Activated CD4-positive, alpha-beta T cell treated with anti-CD3 and anti-CD28 coated beads, Interleukin-2, amount 50 U/mL, for 4 hours (primary cell): ENCODE measurements around the gene PCDHGA5.
A peak's percentile ranks its signal among the peaks of the same experiment; 100 is the strongest.
"Not testable (repeated sequence)": the region's sequence is repeated elsewhere in the genome, so short reads cannot be mapped to it uniquely, and the experiment has no call there.

Experiments used
- DNase-seq, 2 experiments: peaks; one replicate each; pipeline ENCODE4 v3.0.0-alpha.2; 2020

PCDHGA5 gene

DNA sequence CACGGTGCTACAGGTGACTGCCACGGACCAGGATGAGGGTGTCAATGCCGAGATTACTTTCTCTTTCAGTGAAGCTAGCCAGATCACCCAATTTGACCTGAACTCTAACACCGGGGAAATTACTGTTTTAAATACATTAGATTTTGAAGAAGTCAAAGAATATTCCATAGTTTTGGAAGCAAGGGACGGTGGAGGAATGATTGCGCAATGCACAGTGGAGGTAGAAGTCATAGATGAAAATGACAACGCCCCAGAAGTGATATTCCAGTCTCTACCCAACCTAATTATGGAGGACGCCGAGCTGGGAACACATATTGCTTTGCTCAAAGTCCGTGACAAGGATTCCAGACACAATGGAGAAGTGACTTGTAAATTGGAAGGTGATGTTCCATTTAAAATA lies 24.7 kb downstream of the PCDHGA5 start:
- no peak for DNase-seq

DNA sequence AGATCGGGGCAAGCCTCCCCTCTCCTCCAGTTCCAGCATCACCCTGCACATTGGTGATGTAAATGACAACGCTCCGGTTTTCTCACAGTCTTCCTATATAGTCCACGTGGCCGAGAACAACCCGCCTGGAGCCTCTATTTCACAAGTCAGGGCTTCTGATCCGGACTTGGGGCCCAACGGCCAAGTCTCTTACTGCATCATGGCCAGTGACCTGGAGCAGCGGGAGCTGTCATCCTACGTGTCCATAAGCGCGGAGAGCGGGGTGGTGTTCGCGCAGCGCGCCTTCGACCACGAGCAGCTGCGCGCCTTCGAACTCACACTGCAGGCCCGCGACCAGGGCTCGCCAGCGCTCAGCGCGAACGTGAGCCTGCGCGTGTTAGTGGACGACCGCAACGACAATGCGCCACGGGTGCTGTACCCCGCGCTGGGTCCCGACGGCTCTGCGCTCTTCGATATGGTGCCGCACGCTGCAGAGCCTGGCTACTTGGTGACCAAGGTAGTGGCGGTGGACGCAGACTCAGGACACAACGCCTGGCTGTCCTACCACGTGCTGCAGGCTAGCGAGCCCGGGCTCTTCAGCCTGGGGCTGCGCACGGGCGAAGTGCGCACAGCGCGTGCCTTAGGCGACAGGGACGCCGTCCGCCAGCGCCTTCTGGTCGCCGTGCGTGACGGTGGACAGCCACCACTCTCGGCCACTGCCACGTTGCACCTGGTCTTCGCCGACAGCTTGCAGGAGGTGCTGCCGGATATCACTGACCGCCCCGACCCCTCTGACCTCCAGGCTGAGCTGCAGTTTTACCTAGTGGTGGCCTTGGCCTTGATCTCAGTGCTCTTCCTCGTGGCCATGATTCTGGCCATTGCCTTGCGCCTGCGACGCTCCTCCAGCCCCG lies 25.4 kb downstream of the PCDHGA5 start:
- DNase-seq = no peak

DNA sequence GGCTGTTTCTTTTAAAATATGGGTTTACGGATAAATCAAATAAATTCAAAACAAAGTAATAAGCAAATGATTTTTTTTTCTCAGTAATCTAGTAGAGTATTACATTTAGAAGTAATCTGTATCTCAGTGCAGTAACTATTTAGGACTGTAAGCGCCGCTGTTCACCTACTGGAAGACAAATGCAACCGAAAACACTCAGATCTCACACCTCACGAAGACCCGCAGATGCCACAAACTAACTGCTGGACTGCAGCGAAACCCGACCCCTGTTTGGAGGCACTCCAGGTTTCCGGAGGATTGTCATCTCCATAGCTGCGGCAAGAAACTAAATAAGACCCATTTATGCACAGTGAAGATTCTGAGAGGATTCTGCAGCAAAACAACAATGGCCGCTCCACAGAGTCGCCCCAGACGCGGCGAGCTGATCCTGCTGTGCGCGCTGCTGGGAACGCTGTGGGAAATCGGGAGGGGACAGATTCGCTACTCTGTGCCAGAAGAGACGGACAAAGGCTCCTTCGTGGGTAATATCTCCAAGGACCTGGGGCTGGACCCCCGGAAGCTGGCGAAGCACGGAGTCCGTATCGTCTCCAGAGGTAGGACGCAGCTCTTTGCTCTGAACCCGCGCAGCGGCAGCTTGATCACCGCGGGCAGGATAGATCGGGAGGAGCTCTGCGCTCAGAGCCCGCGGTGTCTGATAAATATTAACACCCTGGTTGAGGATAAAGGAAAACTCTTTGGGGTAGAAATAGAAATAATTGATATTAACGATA lies 28.7 kb downstream of the PCDHGA5 start, which contains the start of gene PCDHGA8:
Gene PCDHGA8 (plus strand): TSS at position 205 of the 770 bp plus-strand sequence. CDS start 181 bp downstream, at position 386.
- no peak for DNase-seq

DNA sequence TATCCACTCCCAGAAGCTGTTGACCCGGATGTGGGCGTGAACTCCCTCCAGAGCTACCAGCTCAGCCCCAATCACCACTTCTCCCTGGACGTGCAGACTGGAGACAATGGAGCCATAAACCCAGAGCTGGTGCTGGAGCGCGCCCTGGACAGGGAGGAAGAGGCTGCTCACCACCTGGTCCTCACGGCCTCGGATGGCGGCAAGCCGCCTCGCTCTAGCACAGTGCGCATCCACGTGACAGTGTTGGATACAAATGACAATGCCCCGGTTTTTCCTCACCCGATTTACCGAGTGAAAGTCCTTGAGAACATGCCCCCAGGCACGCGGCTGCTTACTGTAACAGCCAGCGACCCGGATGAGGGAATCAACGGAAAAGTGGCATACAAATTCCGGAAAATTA lies 29.3 kb downstream of the PCDHGA5 start:
- no peak for DNase-seq

DNA sequence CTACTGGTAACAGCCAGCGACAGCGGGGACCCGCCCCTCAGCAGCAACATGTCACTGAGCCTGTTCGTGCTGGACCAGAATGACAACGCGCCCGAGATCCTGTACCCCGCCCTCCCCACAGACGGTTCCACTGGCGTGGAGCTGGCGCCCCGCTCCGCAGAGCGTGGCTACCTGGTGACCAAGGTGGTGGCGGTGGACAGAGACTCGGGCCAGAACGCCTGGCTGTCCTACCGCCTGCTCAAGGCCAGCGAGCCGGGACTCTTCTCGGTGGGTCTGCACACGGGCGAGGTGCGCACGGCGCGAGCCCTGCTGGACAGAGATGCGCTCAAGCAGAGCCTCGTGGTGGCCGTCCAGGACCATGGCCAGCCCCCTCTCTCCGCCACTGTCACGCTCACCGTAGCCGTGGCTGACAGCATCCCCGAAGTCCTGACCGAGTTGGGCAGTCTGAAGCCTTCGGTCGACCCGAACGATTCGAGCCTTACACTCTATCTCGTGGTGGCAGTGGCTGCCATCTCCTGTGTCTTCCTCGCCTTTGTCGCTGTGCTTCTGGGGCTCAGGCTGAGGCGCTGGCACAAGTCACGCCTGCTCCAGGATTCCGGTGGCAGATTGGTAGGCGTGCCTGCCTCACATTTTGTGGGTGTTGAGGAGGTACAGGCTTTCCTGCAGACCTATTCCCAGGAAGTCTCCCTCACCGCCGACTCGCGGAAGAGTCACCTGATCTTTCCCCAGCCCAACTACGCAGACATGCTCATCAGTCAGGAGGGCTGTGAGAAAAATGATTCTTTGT lies 30.6 kb downstream of the PCDHGA5 start:
- DNase-seq = not testable (repeated sequence)

DNA sequence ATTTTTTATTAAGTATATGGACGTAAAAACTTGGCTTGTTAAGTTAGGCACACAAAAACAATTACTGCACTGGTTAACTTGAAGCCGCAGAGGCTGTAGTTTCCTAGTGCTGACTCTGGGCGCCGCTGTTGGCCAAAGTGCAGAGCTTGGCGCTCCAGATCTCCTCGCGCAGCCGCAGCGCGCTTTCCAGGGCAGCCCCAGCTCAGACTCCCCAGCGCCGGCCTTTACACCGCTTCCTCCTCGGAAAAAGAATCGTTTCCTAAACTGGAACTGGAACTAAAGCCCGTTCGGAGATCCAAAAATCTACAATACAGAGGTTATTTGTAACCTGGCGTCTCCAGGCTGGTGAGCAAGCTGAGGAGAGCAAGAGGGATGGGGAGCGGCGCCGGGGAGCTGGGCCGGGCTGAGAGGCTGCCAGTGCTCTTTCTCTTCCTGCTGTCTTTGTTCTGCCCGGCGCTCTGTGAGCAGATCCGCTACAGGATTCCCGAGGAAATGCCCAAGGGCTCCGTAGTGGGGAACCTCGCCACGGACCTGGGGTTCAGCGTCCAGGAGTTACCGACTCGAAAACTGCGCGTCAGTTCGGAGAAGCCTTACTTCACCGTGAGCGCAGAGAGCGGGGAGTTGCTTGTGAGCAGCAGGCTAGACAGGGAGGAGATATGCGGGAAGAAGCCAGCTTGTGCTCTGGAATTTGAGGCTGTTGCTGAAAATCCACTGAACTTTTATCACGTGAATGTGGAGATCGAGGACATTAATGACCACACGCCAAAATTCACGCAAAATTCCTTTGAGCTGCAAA lies 34.0 kb downstream of the PCDHGA5 start, which contains the start of gene PCDHGB5:
Gene PCDHGB5 (plus strand): TSS at position 192 of the 796 bp plus-strand sequence. CDS start 181 bp downstream, at position 373.
- DNase-seq = peak in 1 of 2 experiments; percentile 19

DNA sequence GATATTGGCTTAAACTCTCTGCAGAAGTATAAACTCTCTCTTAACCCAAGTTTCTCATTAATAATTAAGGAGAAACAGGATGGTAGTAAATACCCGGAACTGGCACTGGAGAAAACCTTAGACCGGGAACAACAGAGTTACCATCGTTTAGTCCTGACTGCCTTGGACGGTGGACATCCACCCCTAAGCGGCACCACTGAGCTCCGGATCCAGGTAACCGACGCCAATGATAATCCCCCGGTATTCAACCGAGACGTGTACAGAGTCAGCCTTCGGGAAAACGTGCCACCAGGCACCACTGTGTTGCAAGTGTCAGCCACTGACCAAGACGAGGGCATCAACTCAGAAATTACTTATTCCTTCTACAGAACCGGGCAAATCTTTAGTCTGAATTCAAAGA lies 34.6 kb downstream of the PCDHGA5 start:
- no peak for DNase-seq

DNA sequence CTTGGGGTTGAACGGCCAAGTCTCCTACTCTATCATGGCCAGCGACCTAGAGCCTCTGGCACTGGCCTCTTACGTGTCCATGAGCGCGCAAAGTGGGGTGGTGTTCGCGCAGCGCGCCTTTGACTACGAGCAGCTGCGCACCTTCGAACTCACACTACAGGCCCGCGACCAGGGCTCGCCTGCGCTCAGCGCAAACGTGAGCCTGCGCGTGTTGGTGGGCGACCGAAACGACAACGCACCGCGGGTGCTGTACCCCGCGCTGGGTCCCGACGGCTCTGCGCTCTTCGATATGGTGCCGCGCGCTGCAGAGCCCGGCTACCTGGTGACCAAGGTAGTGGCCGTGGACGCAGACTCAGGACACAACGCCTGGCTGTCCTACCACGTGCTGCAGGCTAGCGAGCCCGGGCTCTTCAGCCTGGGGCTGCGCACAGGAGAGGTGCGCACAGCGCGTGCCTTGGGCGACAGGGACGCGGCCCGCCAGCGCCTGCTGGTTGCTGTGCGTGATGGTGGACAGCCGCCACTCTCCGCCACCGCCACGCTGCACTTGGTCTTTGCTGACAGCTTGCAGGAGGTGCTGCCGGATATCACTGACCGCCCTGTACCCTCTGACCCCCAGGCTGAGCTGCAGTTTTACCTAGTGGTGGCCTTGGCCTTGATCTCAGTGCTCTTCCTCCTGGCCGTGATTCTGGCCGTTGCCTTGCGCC lies 35.7 kb downstream of the PCDHGA5 start:
- DNase-seq = no peak

DNA sequence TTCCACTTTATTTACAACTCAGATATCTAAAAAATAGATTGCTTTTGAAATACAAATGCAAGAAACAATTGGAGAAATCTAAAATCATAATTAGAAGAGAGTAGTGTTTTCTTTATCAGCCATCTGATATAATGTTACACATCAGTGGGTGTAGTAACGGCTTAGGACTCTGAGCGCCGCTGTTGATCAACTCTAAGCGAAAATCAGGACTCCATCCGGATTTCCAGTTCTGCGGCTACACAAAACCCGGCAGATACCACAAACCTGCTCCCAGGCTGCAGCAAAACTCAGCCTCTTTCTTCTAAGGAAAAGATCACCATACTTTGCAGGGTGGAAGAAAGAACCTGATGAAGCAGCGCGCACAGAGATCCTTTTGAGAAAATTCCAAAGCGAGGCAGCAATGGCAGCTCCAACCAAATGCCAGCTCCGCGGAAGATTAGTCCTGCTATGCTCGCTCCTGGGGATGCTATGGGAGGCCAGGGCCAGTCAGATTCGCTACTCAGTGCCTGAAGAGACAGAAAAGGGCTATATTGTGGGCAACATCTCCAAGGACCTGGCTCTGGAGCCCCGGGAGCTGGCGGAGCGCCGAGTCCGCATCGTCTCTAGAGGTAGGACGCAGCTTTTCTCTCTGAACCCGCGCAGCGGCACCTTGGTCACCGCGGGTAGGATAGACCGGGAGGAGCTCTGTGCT lies 38.7 kb downstream of the PCDHGA5 start, which contains the start of gene PCDHGA9:
Gene PCDHGA9 (plus strand): TSS at position 226 of the 691 bp plus-strand sequence. CDS start 175 bp downstream, at position 401.
- no peak for DNase-seq

DNA sequence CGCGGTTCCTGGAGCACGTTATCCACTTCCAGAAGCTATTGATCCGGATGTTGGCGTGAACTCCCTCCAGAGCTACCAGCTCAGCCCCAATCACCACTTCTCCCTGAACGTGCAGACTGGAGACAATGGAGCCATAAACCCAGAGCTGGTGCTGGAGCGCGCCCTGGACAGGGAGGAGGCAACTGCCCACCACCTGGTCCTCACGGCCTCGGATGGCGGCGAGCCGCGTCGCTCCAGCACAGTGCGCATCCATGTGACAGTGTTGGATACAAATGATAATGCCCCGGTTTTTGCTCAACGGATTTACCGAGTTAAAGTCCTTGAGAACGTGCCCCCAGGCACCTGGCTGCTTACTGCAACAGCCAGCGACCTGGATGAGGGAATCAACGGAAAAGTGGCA lies 39.4 kb downstream of the PCDHGA5 start:
- no peak for DNase-seq

DNA sequence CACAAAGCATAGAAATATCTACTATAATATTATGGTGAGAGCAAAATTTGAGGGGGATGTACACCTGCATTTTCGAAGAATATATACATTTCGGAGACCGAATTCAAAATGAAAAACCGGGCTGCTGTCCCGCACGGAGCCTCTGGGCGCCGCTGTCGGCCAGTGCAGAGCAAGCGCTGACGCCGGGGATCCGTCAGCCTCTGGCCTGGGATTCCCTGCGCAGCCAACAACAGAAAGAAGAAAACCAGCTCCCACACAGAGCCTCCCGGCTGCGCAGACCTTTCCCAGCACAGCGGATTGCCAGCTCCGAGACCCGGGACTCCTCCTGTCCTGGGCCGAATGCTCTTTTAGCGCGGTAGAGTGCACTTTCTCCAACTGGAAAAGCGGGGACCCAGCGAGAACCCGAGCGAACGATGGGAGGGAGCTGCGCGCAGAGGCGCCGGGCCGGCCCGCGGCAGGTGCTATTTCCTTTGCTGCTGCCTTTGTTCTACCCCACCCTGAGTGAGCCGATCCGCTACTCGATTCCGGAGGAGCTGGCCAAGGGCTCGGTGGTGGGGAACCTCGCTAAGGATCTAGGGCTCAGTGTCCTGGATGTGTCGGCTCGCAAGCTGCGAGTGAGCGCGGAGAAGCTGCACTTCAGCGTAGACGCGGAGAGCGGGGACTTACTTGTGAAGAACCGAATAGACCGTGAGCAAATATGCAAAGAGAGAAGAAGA lies 44.0 kb downstream of the PCDHGA5 start, which contains the start of gene PCDHGB6:
Gene PCDHGB6 (plus strand): TSS at position 232 of the 716 bp plus-strand sequence. CDS start 182 bp downstream, at position 414.
- DNase-seq = not testable (repeated sequence)

DNA sequence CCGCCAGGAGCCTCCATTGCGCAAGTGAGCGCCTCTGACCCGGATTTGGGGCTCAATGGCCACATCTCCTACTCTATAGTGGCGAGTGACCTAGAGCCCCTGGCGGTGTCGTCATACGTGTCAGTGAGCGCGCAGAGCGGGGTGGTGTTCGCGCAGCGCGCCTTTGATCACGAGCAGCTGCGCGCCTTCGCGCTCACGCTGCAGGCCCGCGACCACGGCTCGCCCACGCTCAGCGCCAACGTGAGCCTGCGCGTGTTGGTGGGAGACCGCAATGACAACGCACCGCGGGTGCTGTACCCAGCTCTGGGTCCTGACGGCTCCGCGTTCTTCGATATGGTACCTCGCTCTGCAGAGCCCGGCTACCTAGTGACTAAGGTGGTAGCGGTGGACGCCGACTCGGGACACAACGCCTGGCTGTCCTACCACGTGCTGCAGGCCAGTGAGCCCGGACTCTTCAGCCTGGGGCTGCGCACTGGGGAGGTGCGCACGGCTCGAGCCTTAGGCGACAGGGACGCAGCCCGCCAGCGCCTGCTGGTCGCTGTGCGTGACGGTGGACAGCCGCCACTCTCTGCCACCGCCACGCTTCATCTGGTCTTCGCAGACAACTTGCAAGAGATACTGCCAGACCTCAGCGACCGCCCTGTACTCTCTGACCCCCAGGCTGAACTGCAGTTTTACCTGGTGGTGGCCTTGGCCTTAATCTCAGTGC lies 45.8 kb downstream of the PCDHGA5 start:
- no peak for DNase-seq

DNA sequence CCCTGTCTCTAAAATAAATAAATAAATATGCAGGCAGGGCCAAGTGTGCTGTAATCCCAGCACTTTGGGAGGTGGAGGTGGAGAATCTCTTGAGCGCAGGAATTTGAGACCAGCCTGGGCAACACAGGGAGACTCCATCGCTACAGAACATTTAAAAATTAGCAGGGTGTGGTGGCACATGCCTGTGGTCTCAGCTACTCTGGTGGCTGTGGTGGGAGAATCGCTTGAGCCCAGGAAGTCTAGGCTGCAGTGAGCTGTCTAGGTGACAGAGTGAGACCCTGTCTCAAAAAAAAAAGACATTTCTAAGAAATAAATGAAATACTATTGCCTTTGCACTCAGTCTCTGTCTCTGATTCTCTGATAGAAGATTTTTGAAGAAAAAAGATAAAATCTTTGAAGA lies 47.6 kb downstream of the PCDHGA5 start:
- no peak for DNase-seq

DNA sequence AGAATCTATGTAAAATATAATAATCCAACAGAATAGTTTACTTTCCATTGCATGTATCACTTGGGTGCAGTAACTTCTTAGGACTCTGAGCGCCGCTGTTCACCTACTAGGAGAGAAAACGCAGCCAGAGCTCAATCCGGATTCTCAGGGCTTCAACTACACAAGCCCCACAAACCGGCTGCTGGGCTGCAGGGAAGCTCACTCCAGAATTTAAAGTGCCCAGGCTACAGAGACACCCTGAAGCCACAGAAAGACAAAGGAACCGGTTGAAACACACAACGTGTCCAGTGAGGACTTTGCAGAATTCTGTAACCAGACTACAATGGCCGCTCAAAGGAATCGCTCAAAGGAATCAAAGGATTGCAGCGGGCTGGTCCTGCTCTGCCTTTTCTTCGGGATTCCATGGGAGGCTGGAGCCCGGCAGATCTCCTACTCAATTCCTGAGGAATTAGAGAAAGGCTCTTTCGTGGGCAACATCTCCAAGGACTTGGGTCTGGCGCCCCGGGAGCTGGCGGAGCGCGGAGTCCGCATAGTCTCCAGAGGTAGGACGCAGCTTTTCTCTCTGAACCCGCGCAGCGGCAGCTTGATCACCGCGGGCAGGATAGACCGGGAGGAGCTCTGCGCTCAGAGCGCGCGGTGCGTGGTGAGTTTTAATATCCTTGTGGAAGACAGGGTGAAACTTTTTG lies 49.0 kb downstream of the PCDHGA5 start, which contains the start of gene PCDHGA10:
Gene PCDHGA10 (plus strand): TSS at position 134 of the 686 bp plus-strand sequence. CDS start 189 bp downstream, at position 323.
- peak; percentile 50 to 52 for DNase-seq

DNA sequence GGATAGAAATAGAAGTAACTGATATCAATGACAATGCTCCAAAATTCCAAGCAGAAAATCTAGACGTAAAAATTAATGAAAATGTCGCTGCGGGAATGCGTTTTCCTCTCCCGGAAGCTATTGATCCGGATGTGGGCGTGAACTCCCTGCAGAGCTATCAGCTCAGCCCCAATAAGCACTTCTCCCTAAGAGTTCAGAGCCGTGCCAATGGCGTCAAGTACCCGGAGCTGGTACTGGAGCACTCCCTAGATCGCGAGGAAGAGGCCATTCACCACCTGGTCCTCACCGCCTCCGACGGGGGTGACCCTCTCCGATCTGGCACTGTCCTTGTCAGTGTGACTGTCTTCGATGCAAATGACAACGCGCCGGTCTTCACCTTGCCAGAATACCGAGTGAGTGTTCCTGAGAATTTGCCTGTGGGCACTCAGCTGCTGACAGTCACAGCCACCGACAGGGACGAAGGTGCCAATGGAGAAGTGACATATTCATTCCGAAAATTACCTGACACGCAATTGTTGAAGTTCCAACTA lies 49.6 kb downstream of the PCDHGA5 start:
- DNase-seq = no peak

DNA sequence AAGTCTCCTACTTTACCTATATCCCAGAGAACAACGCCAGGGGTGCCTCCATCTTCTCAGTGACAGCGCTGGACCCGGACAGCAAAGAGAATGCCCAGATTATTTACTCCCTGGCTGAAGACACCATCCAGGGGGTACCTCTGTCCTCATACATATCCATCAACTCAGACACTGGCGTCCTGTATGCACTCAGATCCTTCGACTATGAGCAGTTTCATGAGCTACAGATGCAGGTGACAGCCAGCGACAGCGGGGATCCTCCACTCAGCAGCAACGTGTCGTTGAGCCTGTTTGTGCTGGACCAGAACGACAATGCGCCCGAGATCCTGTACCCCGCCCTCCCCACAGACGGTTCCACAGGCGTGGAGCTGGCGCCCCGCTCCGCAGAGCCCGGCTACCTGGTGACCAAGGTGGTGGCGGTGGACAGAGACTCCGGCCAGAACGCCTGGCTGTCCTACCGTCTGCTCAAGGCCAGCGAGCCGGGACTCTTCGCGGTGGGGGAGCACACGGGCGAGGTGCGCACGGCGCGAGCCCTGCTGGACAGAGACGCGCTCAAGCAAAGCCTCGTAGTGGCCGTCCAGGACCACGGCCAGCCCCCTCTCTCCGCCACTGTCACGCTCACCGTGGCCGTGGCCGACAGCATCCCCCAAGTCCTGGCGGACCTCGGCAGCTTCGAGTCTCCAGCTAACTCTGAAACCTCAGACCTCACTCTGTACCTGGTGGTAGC lies 50.7 kb downstream of the PCDHGA5 start:
- not testable (repeated sequence) for DNase-seq

DNA sequence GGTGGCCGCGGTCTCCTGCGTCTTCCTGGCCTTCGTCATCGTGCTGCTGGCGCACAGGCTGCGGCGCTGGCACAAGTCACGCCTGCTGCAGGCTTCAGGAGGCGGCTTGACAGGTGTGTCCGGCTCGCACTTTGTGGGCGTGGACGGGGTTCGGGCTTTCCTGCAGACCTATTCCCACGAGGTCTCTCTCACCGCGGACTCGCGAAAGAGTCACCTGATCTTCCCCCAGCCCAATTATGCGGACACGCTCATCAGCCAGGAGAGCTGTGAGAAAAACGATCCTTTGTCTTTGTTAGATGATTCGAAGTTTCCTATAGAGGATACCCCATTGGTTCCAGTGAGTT lies 51.3 kb downstream of the PCDHGA5 start:
- not testable (repeated sequence) for DNase-seq
